Measurements from ENCODE around the gene C5orf58. TPM values are rescaled to one million over a fixed set of nuclear protein-coding genes. Genes with fewer than 3 reads are reported as not detected.

Gene C5orf58
- total and polyA plus RNA-seq, 2 donors from 2014 or later: not detected

DNA sequence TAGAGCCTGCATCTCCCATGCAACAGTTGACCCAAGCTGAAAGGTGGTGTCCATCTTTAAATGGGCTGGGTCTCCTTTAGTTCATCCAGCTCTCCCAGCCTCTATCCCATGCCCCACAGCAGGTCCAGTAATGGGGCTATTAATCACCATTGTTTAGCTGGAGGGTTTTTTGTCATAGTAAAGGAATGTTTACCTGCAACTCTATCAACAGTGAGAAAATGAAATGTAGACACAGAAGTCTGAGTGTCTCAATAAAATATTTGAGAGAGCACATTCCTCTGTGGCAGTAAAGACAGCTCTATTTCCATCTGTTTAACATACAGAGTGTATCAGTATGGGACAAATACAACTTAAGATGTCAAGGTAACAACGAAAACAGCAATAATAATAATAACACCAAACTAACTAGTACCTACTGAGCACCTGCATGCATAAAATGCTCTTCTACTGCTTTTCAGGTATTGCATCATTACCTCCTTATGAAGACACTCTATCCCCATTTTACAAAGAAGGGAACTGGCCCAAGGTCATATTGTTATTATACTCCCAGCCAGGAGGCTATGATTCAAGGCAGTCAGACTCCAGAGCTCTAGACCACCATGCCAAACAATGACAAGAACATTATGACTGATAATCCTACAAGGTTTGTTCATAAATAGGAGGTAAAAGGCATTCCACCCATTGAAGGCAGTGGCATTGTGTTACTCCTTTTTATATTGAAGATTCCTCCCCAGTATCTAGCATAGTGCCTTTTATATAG is 21.0 kb upstream of the C5orf58 start:
- TF ChIP-seq, protein P1, sequence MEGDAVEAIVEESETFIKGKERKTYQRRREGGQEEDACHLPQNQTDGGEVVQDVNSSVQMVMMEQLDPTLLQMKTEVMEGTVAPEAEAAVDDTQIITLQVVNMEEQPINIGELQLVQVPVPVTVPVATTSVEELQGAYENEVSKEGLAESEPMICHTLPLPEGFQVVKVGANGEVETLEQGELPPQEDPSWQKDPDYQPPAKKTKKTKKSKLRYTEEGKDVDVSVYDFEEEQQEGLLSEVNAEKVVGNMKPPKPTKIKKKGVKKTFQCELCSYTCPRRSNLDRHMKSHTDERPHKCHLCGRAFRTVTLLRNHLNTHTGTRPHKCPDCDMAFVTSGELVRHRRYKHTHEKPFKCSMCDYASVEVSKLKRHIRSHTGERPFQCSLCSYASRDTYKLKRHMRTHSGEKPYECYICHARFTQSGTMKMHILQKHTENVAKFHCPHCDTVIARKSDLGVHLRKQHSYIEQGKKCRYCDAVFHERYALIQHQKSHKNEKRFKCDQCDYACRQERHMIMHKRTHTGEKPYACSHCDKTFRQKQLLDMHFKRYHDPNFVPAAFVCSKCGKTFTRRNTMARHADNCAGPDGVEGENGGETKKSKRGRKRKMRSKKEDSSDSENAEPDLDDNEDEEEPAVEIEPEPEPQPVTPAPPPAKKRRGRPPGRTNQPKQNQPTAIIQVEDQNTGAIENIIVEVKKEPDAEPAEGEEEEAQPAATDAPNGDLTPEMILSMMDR (IDR thresholded peaks at IDR 0.05; ENCODE audit: borderline replicate concordance, extremely low read depth, insufficient read depth): no peak
- FAIRE-seq: no peak
- H3K4me3 ChIP-seq (ENCODE audit: low read length in 3 of 3): no peak overlapping the region
- no peak overlapping the region for H3K9ac ChIP-seq (ENCODE audit: low read length in 3 of 3)
- no peaks in the 10 kb centered on the region for H3K27me3 ChIP-seq (ENCODE audit: control insufficient read depth, insufficient read depth, low read length)
- intact Hi-C loops (cut with DNase I): no loop called here
- no peak overlapping the region for H3K27ac ChIP-seq (ENCODE audit: low read depth in 2 of 2, low read length in 2 of 2)
- DNase-seq: no peak
- no peaks in the 10 kb centered on the region for H3K36me3 ChIP-seq (ENCODE audit: control insufficient read depth in 2 of 3, insufficient read depth in 3 of 3, low read length in 3 of 3)
- no peaks in the 10 kb centered on the region for H3K9me3 ChIP-seq (ENCODE audit: control insufficient read depth in 2 of 3, insufficient read depth in 1 of 3, low read length in 3 of 3)
- no peaks in the 10 kb centered on the region for H3K4me1 ChIP-seq (ENCODE audit: control insufficient read depth in 2 of 3, insufficient read depth in 2 of 3, low read depth in 1 of 3, low read length in 3 of 3)

- Histone ChIP-seq H3K27ac (ENCODE audit: low read depth in 2 of 2, low read length in 2 of 2) (no peak overlapping the region), H3K27me3 (ENCODE audit: control insufficient read depth, insufficient read depth, low read length) (no peaks in the 10 kb centered on the region), H3K4me1 (ENCODE audit: control insufficient read depth in 2 of 3, insufficient read depth in 2 of 3, low read depth in 1 of 3, low read length in 3 of 3) (no peaks in the 10 kb centered on the region), H3K9ac (ENCODE audit: low read length in 3 of 3) (no peak overlapping the region), H3K36me3 (ENCODE audit: control insufficient read depth in 2 of 3, insufficient read depth in 3 of 3, low read length in 3 of 3) (no peaks in the 10 kb centered on the region), H3K4me3 (ENCODE audit: low read length in 3 of 3) (no peak overlapping the region), H3K9me3 (ENCODE audit: control insufficient read depth in 2 of 3, insufficient read depth in 1 of 3, low read length in 3 of 3) (no peaks in the 10 kb centered on the region)
- no peak for FAIRE-seq
- intact Hi-C loops (cut with DNase I): no loop called here
- TF ChIP-seq, protein P1 (IDR thresholded peaks at IDR 0.05; ENCODE audit: borderline replicate concordance, extremely low read depth, insufficient read depth): peak; percentile 61
- peak in 4 of 5 donors; percentile 47 to 83 (median 62) for DNase-seq
Measured at GRCh38 chr5:170216257-170216864, 16.4 kb upstream of the C5orf58 start.

GRCh38 chr5:170217831-170218230 is 15.0 kb upstream of the C5orf58 start:
- FAIRE-seq (no peak), DNase-seq (no peak)
- Histone ChIP-seq H3K27ac (ENCODE audit: low read depth in 2 of 2, low read length in 2 of 2) (no peak overlapping the region), H3K36me3 (ENCODE audit: control insufficient read depth in 2 of 3, insufficient read depth in 3 of 3, low read length in 3 of 3) (no peaks in the 10 kb centered on the region), H3K4me1 (ENCODE audit: control insufficient read depth in 2 of 3, insufficient read depth in 2 of 3, low read depth in 1 of 3, low read length in 3 of 3) (no peaks in the 10 kb centered on the region), H3K9me3 (ENCODE audit: control insufficient read depth in 2 of 3, insufficient read depth in 1 of 3, low read length in 3 of 3) (no peaks in the 10 kb centered on the region), H3K27me3 (ENCODE audit: control insufficient read depth, insufficient read depth, low read length) (no peaks in the 10 kb centered on the region), H3K9ac (ENCODE audit: low read length in 3 of 3) (no peak overlapping the region), H3K4me3 (ENCODE audit: low read length in 3 of 3) (no peak overlapping the region)
- intact Hi-C loops (cut with DNase I): no loop called here
- TF ChIP-seq, protein P1 (IDR thresholded peaks at IDR 0.05; ENCODE audit: borderline replicate concordance, extremely low read depth, insufficient read depth): no peak
